K562 (cell line): ENCODE results near the gene FYB2. TPM values are rescaled to one million over a fixed set of nuclear protein-coding genes. Genes with fewer than 3 reads are reported as not detected.

ENCODE experiments used
- ATAC-seq: fragments of 200-7000 bp; cut with Tn5 transposase; 3 replicates; pipeline ENCODE4 v1.9.1; 2020; ENCODE audit warnings: moderate library complexity
- BruUV-seq: library from RNA; stranded (reverse); fragments of 400-500 nt; replicated peaks from 2 replicates; lab custom pipeline; 2021; lab: Mats Ljungman, UMichigan
- CTCF ChIA-PET: fragments of 300-600 bp; formaldehyde crosslinking; extraction: SDS; loops from one replicate; lab custom pipeline; 2021; ENCODE audit warnings: low intra/inter-chr PET ratio; lab: Yijun Ruan, JAX
- POLR2A ChIA-PET: fragments of 300-600, 350-650 bp; sonication (Branson Sonifier 250); formaldehyde crosslinking; extraction: SDS; loops from one replicate; lab custom pipeline; 2021; ENCODE audit warnings: antibody characterized with exemption, inconsistent platforms; lab: Yijun Ruan, JAX
- DNase-seq, 4 experiments: peaks; one replicate each; pipeline versions ENCODE4 v3.0.0 to v3.0.0-alpha.2; 2011 to 2018; ENCODE audit warnings: low spot score in 3 of 4, mixed read lengths in 3 of 4; ENCODE audit errors: extremely low read depth in 1 of 4
- FAIRE-seq: peaks from 2 replicates; lab custom pipeline; 2011; peaks lifted over from hg19 to GRCh38; lab: Jason Lieb, UNC
- H2AFZ ChIP-seq: 2 replicates; pipeline ENCODE4 v1.6.0; 2011; ENCODE audit warnings: low read depth, low read length, control low read depth, inconsistent platforms
- H3K27ac ChIP-seq: fragments of 200-600 bp; 3 replicates; pipeline ENCODE4 v1.8.0; 2011; ENCODE audit warnings: low read depth, mild to moderate bottlenecking, control low read depth, inconsistent platforms, low read length, moderate library complexity, mixed read lengths; ENCODE audit errors: extremely low read depth
- H3K27me3 ChIP-seq, 2 experiments: fragments of 300-600 bp in 1 of 2; 2 replicates in 1 of 2; 3 replicates in 1 of 2; pipeline versions ENCODE4 v1.6.0 to v1.8.0; 2011; ENCODE audit warnings: inconsistent platforms in 2 of 2, low read length in 2 of 2, mild to moderate bottlenecking in 1 of 2, mixed read lengths in 1 of 2, moderate library complexity in 1 of 2; ENCODE audit not compliant: control insufficient read depth in 2 of 2, insufficient read depth in 2 of 2
- H3K36me3 ChIP-seq: fragments of 300-600 bp; 3 replicates; pipeline ENCODE4 v1.8.0; 2011; ENCODE audit warnings: mild to moderate bottlenecking, low read length, inconsistent platforms; ENCODE audit not compliant: control insufficient read depth, insufficient read depth
- H3K4me1 ChIP-seq, 2 experiments: fragments of 200-600 bp in 1 of 2; replicated peaks in 1 of 2; 2 replicates in 1 of 2; 3 replicates in 1 of 2; pipeline versions ENCODE4 v1.5.1 to v1.8.0; 2011; ENCODE audit warnings: inconsistent platforms in 2 of 2, low read length in 2 of 2, mild to moderate bottlenecking in 1 of 2, mixed read lengths in 1 of 2, moderate library complexity in 1 of 2; ENCODE audit not compliant: control insufficient read depth in 2 of 2, insufficient read depth in 2 of 2
- H3K4me2 ChIP-seq: 2 replicates; pipeline ENCODE4 v1.6.1; 2011; ENCODE audit warnings: low read length, control low read depth, inconsistent platforms, mixed read lengths; ENCODE audit not compliant: insufficient read depth
- H3K4me3 ChIP-seq: fragments of 200-600 bp; sonication (generic), shearing (Covaris generic); 2 replicates; pipeline ENCODE4 v1.5.1; 2016; ENCODE audit warnings: control low read depth, inconsistent platforms
- H3K79me2 ChIP-seq: fragments of 200-600 bp; 3 replicates; pipeline ENCODE4 v1.8.0; 2011; ENCODE audit warnings: low read length, inconsistent platforms; ENCODE audit not compliant: control insufficient read depth, insufficient read depth
- H3K9ac ChIP-seq, 2 experiments: 2 replicates each; pipeline versions ENCODE4 v1.6.0 to v1.6.1; 2011; ENCODE audit warnings: low read depth in 2 of 2, low read length in 2 of 2, control low read depth in 1 of 2, inconsistent platforms in 1 of 2, mild to moderate bottlenecking in 1 of 2, mixed read lengths in 1 of 2; ENCODE audit not compliant: insufficient read depth in 1 of 2
- H3K9me1 ChIP-seq: one replicate; pipeline ENCODE4 v1.6.0; 2011; ENCODE audit warnings: inconsistent platforms, mild to moderate bottlenecking, low read length, moderate library complexity; ENCODE audit not compliant: control insufficient read depth, insufficient read depth
- H3K9me3 ChIP-seq: replicated peaks from 2 replicates; pipeline ENCODE4 v1.5.1; 2011; ENCODE audit warnings: low read depth, low read length, inconsistent platforms; ENCODE audit not compliant: control insufficient read depth, insufficient read depth
- H4K20me1 ChIP-seq: replicated peaks from 2 replicates; pipeline ENCODE4 v1.6.1; 2011; ENCODE audit warnings: low read length, inconsistent platforms, mixed read lengths; ENCODE audit not compliant: control insufficient read depth, insufficient read depth
- BHLHE40 ChIP-seq: IDR thresholded peaks from 2 replicates; pipeline ENCODE4 v1.6.1; 2011; ENCODE audit warnings: low read length, improper control_type of control experiment
- BRD4 ChIP-seq: fragments of 200-600 bp; sonication (generic); IDR thresholded peaks from 2 replicates; pipeline ENCODE4 v1.6.1; 2017; ENCODE audit warnings: inconsistent platforms
- CHD7 ChIP-seq: fragments of 200-600 bp; sonication (generic); IDR thresholded peaks from one replicate; pipeline ENCODE4 v1.6.1; 2012; ENCODE audit warnings: mild to moderate bottlenecking, low read depth, low read length, inconsistent platforms
- FOXM1 ChIP-seq, 2 experiments: fragments of 450-650 bp in 1 of 2; sonication (generic) in 1 of 2; formaldehyde crosslinking in 1 of 2; IDR thresholded peaks; 2 replicates each; pipeline versions ENCODE4 v1.6.1 to v1.9.0; 2017 to 2022; ENCODE audit warnings: low read depth in 2 of 2, mild to moderate bottlenecking in 2 of 2, missing genetic modification reagents in 1 of 2, moderate library complexity in 1 of 2
- MAFK ChIP-seq: IDR thresholded peaks from 2 replicates; pipeline ENCODE4 v1.6.1; 2011; ENCODE audit warnings: low read length, improper control_type of control experiment
- SMAD4 ChIP-seq: fragments of 250-450 bp; sonication (Bioruptor Pico); conservative IDR thresholded peaks from 2 replicates; pipeline ENCODE4 v1.8.0; 2021; ENCODE audit warnings: inconsistent platforms, mild to moderate bottlenecking, moderate library complexity
- SRSF1 ChIP-seq: fragments of 200-400 bp; formaldehyde crosslinking; IDR thresholded peaks from 2 replicates; pipeline ENCODE4 v1.6.1; 2017; ENCODE audit warnings: mild to moderate bottlenecking, low read depth, low read length, moderate library complexity
- ZNF217 ChIP-seq: sonication (generic); formaldehyde crosslinking; IDR thresholded peaks from 2 replicates; pipeline ENCODE4 v1.8.0; 2022; ENCODE audit warnings: mild to moderate bottlenecking, missing genetic modification reagents
- ZNF79 ChIP-seq: fragments of 250-450 bp; sonication (Bioruptor Pico); IDR thresholded peaks from 2 replicates; pipeline ENCODE4 v1.4.0; 2020; ENCODE audit warnings: low read depth, mild to moderate bottlenecking, moderate library complexity
- in situ Hi-C: fragments of 300-500 bp; cut with MboI; formaldehyde crosslinking; loops from 4 replicates; pipeline ENCODE4 v1.15.0; 2018; ENCODE audit warnings: inconsistent platforms, mixed read lengths
- intact Hi-C: fragments of 100-400 bp; cut with micrococcal nuclease; formaldehyde crosslinking; loops from 2 replicates; pipeline ENCODE4 v1.14.2; 2022
- polyA plus RNA-seq, 8 experiments: library from polyadenylated mRNA; depleted of rRNA in 4 of 8; stranded (reverse) in 5 of 8; unstranded in 3 of 8; fragments of >200 nt; fragmentation: Nextera tagmentation in 2 of 8; fragmentation: Illumina TruSeq in 1 of 8; extraction: Ambion mirVana in 2 of 8; extraction: Trizol in 1 of 8; gene quantifications; 2 replicates each; pipeline versions ENCODE4 v1.2.1 to v1.2.3, GENCODE V29; 2011 to 2014; ENCODE audit warnings: inconsistent platforms in 1 of 8, missing spikeins in 1 of 8
- total RNA-seq, 7 experiments: library from RNA; depleted of rRNA in 6 of 7; stranded (reverse); fragments of >200 nt in 6 of 7; fragmentation: Illumina TruSeq in 2 of 7; extraction: Trizol in 2 of 7; gene quantifications; 2 replicates each; pipeline versions ENCODE4 v1.2.1 to v1.2.3, GENCODE V29; 2011 to 2021; ENCODE audit warnings: low replicate concordance in 1 of 7

Gene FYB2
- total and polyA plus RNA-seq, 9 of the 15 experiments (the other 6 are each of a cell fraction or from before 2014, with no cell fraction given): not detected

- no peaks in the 10 kb centered on the region for H3K9me1 ChIP-seq
- in situ Hi-C loops: no loop called here
- no peak overlapping the region for H3K27ac ChIP-seq
- no peaks in the 10 kb centered on the region for H3K79me2 ChIP-seq
- H4K20me1 ChIP-seq: no peaks in the 10 kb centered on the region
- FAIRE-seq (no peak), ATAC-seq (no peak), DNase-seq (no peak)
- ChIA-PET CTCF (no interaction called here), POLR2A (no interaction called here)
- H3K9ac ChIP-seq: no peak overlapping the region
- no peaks in the 10 kb centered on the region for H3K27me3 ChIP-seq
- no peaks in the 10 kb centered on the region for H3K9me3 ChIP-seq
- no TSS peak for BruUV-seq
- TF ChIP-seq SRSF1 (no peak), ZNF79 (CRISPR knock-in tag) (no peak), SMAD4 (CRISPR knock-in tag) (no peak), ZNF217 (CRISPR knock-in tag) (no peak), CHD7 (no peak), BRD4 (no peak), FOXM1 (IDR thresholded peaks at IDR 0.05; ENCODE audit: low read depth) (no peak), FOXM1 (CRISPR knock-in tag; IDR thresholded peaks at IDR 0.05; ENCODE audit: low read depth) (no peak), MAFK (no peak), BHLHE40 (no peak)
- no peaks in the 10 kb centered on the region for H3K4me1 ChIP-seq
- H3K4me3 ChIP-seq: no peak overlapping the region
- H3K36me3 ChIP-seq: no peaks in the 10 kb centered on the region
- no peak overlapping the region for H3K4me2 ChIP-seq
- H2AFZ ChIP-seq: no peak overlapping the region
- intact Hi-C loops: no loop called here
Measured at GRCh38 chr1:56675763-56676162, 143.4 kb downstream of the FYB2 start.
